Measurements from ENCODE around the gene MARK1. TPM values are rescaled to one million over a fixed set of nuclear protein-coding genes. Genes with fewer than 3 reads are reported as not detected.

MARK1 gene
- total and polyA plus RNA-seq, 2 experiments from 2014 or later: 11.1 to 13.6 TPM

- peak; percentile 30 for ATAC-seq
- Histone ChIP-seq H3K27me3 (ENCODE audit: insufficient read depth) (peaks cover 5% of the 10 kb centered on the region; the same call in 1 of the 2 replicates), H3K79me2 (replicated peaks; ENCODE audit: insufficient read depth) (peaks cover 26% of the 10 kb centered on the region), H3K4me2 (peak overlapping the region; percentile 88; the same call in 1 of the 2 replicates), H3K36me3 (ENCODE audit: insufficient read depth) (no peaks in the 10 kb centered on the region), H3K4me3 (peak overlapping the region; percentile 84; the same call in 1 of the 2 replicates), H2AFZ (no peak overlapping the region), H3K9me2 (ENCODE audit: insufficient read depth) (no peaks in the 10 kb centered on the region), H3K27ac (ENCODE audit: low read depth) (no peak overlapping the region), H3K4me1 (ENCODE audit: insufficient read depth) (peaks cover 16% of the 10 kb centered on the region), H4K20me1 (replicated peaks; ENCODE audit: insufficient read depth) (0 out of 2 replicates have a peak, but pooled peaks cover 7% of the 10 kb centered on the region), H3F3A (replicated peaks; ENCODE audit: low read depth) (no peaks in the 10 kb centered on the region)
- Mint-ChIP-seq H3K36me3 (ENCODE audit: low read depth) (peaks cover 4% of the 10 kb centered on the region; the same call in 1 of the 3 replicates), H3K9me3 (no peaks in the 10 kb centered on the region; the same call in 2 of the 3 replicates), H3K27me3 (ENCODE audit: insufficient read depth, low read depth, poor library complexity) (peaks cover 5% of the 10 kb centered on the region), H3K27ac (no peak overlapping the region), H3K4me3 (peak overlapping the region; percentile 94; the same call in 2 of the 3 replicates), H3K4me1 (peaks cover 33% of the 10 kb centered on the region)
- peak; percentile 54 for DNase-seq (ENCODE audit: low spot score)
- TF ChIP-seq CREB1 (CRISPR knock-in tag; IDR thresholded peaks at IDR 0.05; ENCODE audit: low read depth): no peak
- peak; percentile 49 to 51 for TF ChIP-seq CTCF (conservative IDR thresholded peaks at IDR 0.05; ENCODE audit: low read depth in 2 of 2)
- no peak for TF ChIP-seq JUNB (IDR thresholded peaks at IDR 0.05; ENCODE audit: unreplicated experiment)
- TF ChIP-seq ZNF462 (CRISPR knock-in tag; IDR thresholded peaks at IDR 0.05): no peak
Measured at GRCh38 chr1:220526294-220526693, 1.6 kb upstream of the MARK1 start.
